ENCODE data around the gene RNF220.

RNF220 gene

DNA sequence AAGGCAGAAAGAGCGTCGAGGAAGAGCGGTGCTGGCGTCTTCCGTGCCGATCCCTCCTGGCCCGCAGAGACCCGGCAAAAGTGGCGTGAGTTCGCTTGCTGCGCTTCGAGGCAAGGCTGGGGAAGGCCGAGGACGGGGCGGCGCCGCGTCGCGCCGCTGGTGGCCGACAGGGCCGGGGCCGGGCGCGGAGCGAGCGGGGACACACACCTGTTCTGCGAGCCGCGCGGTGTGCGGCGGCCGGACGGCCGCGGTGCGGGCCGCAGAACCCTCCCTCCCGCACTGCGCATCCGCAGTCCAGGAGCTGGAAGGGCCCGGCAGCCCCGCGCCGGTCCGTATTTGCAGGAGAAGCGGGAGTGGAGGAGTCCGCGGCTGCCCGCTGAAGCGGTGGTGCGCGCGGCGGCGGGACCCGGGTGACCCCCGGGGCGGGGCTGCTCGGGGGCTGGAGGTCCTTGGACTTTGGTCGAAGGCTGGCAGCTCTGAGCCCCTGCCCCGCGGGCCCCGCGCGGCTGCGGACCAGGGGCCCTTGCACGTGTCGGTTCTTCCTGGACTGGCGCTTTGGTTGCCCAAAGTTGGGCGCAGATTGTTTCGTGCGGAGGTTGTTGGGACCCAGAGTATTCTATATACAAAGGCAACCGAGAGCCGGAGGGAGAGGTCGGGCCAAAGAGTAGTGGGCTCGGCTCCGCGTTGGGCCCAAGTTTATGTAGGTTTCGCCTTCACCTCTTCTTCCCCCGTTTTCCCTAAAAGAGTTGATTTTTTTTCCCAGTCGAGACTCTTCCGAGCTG is 2.6 kb downstream of the RNF220 start:
- no peak for DNase-seq (ENCODE audit: low spot score)
- in situ Hi-C loops (cut with MboI; ENCODE audit: low pct_unique_long_range_greater_than_20kb, low sequenced_read_pairs, unreplicated experiment) = no loop called here
- TF ChIP-seq, protein P1, sequence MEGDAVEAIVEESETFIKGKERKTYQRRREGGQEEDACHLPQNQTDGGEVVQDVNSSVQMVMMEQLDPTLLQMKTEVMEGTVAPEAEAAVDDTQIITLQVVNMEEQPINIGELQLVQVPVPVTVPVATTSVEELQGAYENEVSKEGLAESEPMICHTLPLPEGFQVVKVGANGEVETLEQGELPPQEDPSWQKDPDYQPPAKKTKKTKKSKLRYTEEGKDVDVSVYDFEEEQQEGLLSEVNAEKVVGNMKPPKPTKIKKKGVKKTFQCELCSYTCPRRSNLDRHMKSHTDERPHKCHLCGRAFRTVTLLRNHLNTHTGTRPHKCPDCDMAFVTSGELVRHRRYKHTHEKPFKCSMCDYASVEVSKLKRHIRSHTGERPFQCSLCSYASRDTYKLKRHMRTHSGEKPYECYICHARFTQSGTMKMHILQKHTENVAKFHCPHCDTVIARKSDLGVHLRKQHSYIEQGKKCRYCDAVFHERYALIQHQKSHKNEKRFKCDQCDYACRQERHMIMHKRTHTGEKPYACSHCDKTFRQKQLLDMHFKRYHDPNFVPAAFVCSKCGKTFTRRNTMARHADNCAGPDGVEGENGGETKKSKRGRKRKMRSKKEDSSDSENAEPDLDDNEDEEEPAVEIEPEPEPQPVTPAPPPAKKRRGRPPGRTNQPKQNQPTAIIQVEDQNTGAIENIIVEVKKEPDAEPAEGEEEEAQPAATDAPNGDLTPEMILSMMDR (IDR thresholded peaks at IDR 0.05; ENCODE audit: extremely low read depth, insufficient read depth, missing control alignments) = no peak

DNA sequence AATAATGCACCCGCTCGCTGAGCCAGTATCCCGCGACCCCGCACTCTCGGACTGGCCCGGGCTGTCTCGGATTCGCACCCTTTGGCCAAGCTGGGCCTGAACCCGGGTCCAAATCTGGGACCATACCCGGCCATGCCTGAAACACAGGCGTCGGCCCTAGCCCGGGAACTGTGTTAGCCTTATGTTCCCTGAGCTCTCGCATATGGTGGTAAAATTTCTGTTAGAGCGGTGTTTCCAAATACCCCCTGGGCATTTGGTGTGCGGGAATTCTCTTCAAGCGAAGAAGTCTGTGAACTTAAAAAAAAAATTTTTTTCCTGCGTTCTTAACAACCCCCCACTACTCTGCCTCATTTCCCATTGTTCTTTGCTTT is 3.1 kb downstream of the RNF220 start:
- in situ Hi-C loops (cut with MboI; ENCODE audit: low pct_unique_long_range_greater_than_20kb, low sequenced_read_pairs, unreplicated experiment) = no loop called here
- TF ChIP-seq, protein P1 (IDR thresholded peaks at IDR 0.05; ENCODE audit: extremely low read depth, insufficient read depth, missing control alignments) = no peak

DNA sequence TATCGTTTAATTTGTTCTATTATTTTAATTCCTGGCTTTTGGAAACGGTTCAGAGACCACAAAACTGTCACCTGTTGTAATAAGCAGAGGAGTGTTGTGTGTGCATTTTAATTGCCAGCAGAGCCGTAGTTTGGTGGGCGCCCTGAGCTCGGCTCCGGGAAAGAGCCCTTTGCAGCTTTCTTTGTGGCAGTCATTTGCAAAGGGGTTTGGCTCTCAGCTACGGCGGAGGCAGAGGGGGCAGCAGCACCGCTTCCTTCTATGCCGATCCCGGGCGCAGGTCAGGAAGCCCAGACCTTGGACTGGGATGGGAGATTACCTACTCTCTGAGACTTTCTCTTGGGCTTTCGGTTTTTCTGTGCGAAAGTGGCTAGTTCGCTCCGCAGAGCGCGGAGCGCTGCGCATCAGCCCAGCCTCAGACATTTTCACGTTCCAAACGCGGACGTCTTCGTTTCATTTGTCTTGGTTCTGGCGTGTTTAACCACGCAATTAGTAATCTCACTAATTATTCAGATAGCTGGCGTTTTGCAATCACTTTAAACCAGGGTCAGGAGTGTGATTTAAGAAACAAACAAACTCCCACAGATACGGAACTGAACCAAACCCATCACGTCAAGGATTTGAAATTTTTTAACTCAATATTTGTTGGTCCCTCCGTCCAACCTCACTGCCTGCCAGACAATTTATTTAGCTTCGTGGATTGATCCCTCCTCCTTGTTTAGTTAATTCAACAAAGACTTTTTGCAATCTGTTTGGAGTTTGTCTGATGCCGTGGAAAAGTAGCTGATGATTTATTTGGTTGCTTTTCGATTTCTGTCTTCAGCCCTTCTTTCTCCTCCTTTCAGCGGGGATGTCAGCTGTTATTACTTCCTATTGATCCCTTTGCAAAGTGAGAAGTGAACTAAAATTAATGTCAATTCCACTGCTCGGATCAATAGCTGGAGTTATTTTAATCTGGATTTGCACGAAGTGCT is 3.9 kb downstream of the RNF220 start:
- DNase-seq (ENCODE audit: low spot score) = no peak
- TF ChIP-seq, protein P1 (IDR thresholded peaks at IDR 0.05; ENCODE audit: extremely low read depth, insufficient read depth, missing control alignments) = no peak
- in situ Hi-C loops (cut with MboI; ENCODE audit: low pct_unique_long_range_greater_than_20kb, low sequenced_read_pairs, unreplicated experiment) = no loop called here

More for the DNA sequence above, 3.1 kb downstream of the RNF220 start:
- DNase-seq (ENCODE audit: low spot score) = no peak

DNA sequence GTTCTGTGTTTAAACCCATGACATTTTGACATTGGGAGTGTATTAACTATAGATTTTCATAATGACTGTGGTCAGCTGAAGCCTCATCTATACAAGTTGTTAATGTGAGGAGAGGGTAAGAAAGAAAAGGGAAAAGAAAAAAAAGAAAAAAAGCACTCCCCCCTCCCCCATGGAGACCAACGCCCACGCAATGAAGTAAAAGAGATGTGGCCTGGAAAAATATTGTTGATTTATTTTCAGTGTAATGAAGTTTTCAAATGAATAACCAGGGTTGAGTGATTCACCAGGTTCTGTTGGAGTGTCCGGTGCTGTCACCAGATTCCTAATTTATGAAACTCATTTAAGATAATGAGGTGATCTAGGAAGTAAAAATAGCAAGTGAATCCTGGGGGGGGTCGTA is 4.7 kb downstream of the RNF220 start:
- no peak for DNase-seq (ENCODE audit: low spot score)
- TF ChIP-seq, protein P1 (IDR thresholded peaks at IDR 0.05; ENCODE audit: extremely low read depth, insufficient read depth, missing control alignments) = no peak
- in situ Hi-C loops (cut with MboI; ENCODE audit: low pct_unique_long_range_greater_than_20kb, low sequenced_read_pairs, unreplicated experiment) = no loop called here

DNA sequence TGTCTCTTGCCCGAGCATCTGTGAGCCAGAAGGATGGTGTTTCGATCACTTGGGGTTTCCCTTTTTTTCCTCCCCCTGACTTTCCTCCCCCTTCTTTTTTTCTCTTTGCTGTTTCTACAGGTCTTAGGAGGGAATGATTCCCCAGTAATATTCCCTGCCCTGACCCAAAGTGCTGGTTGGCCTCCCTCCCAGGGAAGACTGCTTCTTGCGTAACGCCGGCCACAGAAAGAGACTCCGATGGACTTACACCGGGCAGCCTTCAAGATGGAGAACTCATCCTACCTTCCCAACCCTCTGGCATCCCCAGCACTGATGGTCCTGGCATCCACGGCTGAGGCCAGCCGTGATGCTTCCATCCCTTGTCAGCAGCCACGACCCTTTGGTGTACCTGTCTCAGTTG is 6.8 kb downstream of the RNF220 start:
- no peak for DNase-seq (ENCODE audit: low spot score)
- TF ChIP-seq, protein P1 (IDR thresholded peaks at IDR 0.05; ENCODE audit: extremely low read depth, insufficient read depth, missing control alignments) = no peak
- in situ Hi-C loops (cut with MboI; ENCODE audit: low pct_unique_long_range_greater_than_20kb, low sequenced_read_pairs, unreplicated experiment) = no loop called here

DNA sequence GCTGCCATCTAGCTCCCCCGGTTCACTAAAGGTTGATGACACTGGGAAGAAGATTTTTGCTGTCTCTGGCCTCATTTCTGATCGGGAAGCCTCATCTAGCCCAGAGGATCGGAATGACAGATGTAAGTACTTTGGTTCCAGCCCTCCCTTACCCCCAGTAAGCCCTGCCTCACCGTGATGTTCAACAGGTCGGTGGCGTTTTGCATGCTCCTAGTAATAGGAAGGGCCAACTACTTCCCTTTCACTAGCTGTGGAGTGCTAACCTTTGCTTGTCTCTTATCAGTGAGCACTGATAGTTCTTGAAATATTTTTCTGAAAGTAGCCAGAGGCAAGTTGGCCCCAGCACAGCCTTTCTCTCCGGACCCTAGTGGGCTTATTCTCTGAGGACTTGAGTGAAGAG is 7.5 kb downstream of the RNF220 start:
- in situ Hi-C loops (cut with MboI; ENCODE audit: low pct_unique_long_range_greater_than_20kb, low sequenced_read_pairs, unreplicated experiment) = no loop called here
- no peak for DNase-seq (ENCODE audit: low spot score)
- TF ChIP-seq, protein P1 (IDR thresholded peaks at IDR 0.05; ENCODE audit: extremely low read depth, insufficient read depth, missing control alignments) = no peak

All from GM13977 (cell line).